Psoas muscle (tissue), 8 donors: ENCODE measurements around the gene RASSF4. TPM values are rescaled to one million over a fixed set of nuclear protein-coding genes. Genes with fewer than 3 reads are reported as not detected.

Experiments used
- ATAC-seq, 4 donors: fragments of 200-7000 bp; cut with Tn5 transposase; one replicate each; pipeline ENCODE4 v1.9.1; 2020; ENCODE audit warnings: moderate library complexity in 3 of 4, mild to moderate bottlenecking in 2 of 4
- DNase-seq, 2 donors: peaks; one replicate each; pipeline ENCODE4 v3.0.0-alpha.2; 2020
- H3K27ac ChIP-seq: fragments of 200-600 bp; one replicate; pipeline ENCODE4 v1.8.0; 2022
- H3K27me3 ChIP-seq, 3 donors: fragments of 200-600 bp in 1 of 3; one replicate each; pipeline versions ENCODE4 v1.6.1 to v1.8.0; 2013 to 2022; ENCODE audit warnings: low read length in 2 of 3, mild to moderate bottlenecking in 2 of 3, moderate library complexity in 1 of 3; ENCODE audit not compliant: insufficient read depth in 3 of 3
- H3K36me3 ChIP-seq, 2 donors: fragments of 200-600 bp in 1 of 2; one replicate each; pipeline versions ENCODE4 v1.6.1 to v1.8.0; 2013 to 2022; ENCODE audit warnings: low read depth in 1 of 2, mild to moderate bottlenecking in 1 of 2, moderate library complexity in 1 of 2; ENCODE audit not compliant: insufficient read depth in 1 of 2
- H3K4me1 ChIP-seq: fragments of 200-600 bp; one replicate; pipeline ENCODE4 v1.8.0; 2022
- H3K4me3 ChIP-seq: fragments of 200-600 bp; one replicate; pipeline ENCODE4 v1.8.0; 2022; ENCODE audit warnings: mild to moderate bottlenecking
- H3K9me3 ChIP-seq: fragments of 200-600 bp; one replicate; pipeline ENCODE4 v1.8.0; 2022
- WGBS, 3 donors: extraction: QIAGEN DNeasy Blood & Tissue Kit; methylation state at CpG; one replicate each; pipeline versions ENCODE4 v1.1.6 to v1.1.7; 2013; 5-methylcytosine and 5-hydroxymethylcytosine counted together
- intact Hi-C, 2 donors: fragments of 100-400 bp; cut with DNase I; formaldehyde crosslinking; loops; one replicate each; pipeline versions ENCODE4 v1.11.0 to v1.14.2; 2022
- polyA plus RNA-seq, 3 donors: library from polyadenylated mRNA; stranded (reverse); fragments of 200-250 nt; gene quantifications; one replicate each; pipeline ENCODE4 v1.2.3, GENCODE V29; 2013
- total RNA-seq, 4 donors: library from RNA; stranded (reverse); fragmentation: NEBNext Ultra II Directional in 2 of 4; extraction: Animal tissue kit (Norgen Biotek cat#: 25700) in 2 of 4; gene quantifications; one replicate each; pipeline versions ENCODE4 v1.2.1 to v1.2.4, GENCODE V29; 2021 to 2023
- TF ChIP-seq, protein P1 (sequence below): fragments of 200-600 bp; IDR thresholded peaks from one replicate; pipeline ENCODE4 v1.8.0; 2022; ENCODE audit warnings: antibody characterized with exemption
- donor health status: healthy with polysubstance abuse.
- donor health status: DM: no; HTN: no; CAD: no; lungs with moderate emphysema.
- donor health status: Bipolar disorder and iron deficiency.
- donor health status: healthy.
- donor health status: DM: yes; HTN: yes; CAD: no.
- donor health status: DM: no; HTN: no; CAD: no.
- donor health status: DM: no; HTN: no; CAD: no.
- donor health status: DM: yes; HTN: yes; CAD: no.

The RASSF4 gene
- total and polyA plus RNA-seq, 7 donors, result 11.1 to 44.0 (median 18.9) TPM

DNA sequence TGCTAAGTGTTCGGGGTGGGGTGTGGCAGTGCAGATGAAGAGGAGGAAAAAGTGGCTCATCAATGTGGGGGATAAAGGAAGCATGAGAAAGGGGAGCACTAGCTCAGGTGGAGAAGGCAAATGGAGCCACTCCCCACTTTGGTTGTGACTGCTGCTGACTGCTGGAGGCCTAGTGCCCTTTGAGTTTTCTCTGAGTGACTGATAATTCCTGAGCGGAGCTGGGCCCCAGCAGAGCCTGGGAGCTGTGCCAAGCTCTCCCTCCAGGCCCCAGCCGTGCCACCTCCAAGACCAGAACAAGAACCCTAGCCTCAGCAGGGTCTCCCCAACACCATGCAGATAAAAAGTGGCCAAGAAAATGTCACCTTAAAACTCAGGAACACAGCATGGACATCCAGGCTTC is 9.7 kb upstream of the RASSF4 start:
- DNase-seq (no peak), ATAC-seq (no peak)
- 71 to 90% (median 79%) methylated on average over 3 of the region's 3 CpGs for WGBS, 3 donors
- TF ChIP-seq, protein P1, sequence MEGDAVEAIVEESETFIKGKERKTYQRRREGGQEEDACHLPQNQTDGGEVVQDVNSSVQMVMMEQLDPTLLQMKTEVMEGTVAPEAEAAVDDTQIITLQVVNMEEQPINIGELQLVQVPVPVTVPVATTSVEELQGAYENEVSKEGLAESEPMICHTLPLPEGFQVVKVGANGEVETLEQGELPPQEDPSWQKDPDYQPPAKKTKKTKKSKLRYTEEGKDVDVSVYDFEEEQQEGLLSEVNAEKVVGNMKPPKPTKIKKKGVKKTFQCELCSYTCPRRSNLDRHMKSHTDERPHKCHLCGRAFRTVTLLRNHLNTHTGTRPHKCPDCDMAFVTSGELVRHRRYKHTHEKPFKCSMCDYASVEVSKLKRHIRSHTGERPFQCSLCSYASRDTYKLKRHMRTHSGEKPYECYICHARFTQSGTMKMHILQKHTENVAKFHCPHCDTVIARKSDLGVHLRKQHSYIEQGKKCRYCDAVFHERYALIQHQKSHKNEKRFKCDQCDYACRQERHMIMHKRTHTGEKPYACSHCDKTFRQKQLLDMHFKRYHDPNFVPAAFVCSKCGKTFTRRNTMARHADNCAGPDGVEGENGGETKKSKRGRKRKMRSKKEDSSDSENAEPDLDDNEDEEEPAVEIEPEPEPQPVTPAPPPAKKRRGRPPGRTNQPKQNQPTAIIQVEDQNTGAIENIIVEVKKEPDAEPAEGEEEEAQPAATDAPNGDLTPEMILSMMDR, result no peak
- Histone ChIP-seq H3K4me1 (peaks cover 12% of the 10 kb centered on the region), H3K9me3 (no peaks in the 10 kb centered on the region), H3K27me3 (no peaks in the 10 kb centered on the region), H3K36me3 (peaks cover 0 to 8% of the 10 kb centered on the region in 2 donors), H3K27ac (no peak overlapping the region), H3K4me3 (no peak overlapping the region)
- intact Hi-C loops, result no loop called here

DNA sequence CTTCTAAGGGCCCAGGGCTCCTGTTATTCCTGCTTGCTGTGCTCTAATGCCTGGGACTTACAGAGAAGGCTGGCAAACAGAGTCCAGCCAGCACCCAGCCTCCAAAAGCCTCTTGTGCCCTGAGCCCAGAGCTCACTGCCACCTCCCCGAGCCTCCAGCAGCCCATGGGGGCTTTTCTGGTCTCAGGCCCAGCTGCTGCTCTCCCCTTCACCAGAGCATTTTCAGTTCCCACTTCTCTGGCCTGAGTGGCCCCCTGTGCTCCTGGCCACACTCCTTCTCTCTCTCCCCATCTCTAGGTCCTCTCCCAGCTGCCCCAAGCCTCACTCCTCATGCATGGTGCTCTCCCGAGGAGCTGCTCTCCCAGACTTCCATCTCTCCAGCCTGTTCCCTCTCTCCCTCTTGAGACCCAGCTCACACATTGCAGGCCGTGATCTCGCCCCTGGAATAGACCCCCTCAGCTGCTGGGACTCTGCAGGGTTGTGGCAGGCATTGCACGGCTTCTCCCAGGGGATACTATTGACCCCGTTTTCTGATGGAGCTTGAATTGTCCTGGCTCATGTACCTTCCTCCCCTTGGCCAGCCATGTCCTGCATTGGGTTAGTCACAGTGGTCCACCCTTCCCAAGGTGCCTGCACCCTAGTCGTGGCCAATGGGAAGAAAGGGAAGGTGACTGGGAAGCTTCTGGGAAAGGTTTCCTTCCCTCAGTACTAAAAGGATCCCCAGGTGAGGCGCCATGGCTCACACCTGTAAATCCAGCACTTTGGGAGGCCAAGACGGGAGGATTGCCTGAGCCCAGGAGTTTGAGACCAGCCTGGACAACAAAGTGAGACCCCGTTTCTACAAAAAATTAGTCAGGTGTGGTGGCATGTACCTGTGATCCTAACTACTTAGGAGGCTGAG is 9.0 kb upstream of the RASSF4 start:
- intact Hi-C loops, result no loop called here
- H3K4me3 ChIP-seq, result no peak overlapping the region
- H3K9me3 ChIP-seq, result no peaks in the 10 kb centered on the region
- 74 to 82% (median 77%) methylated on average over 9 to 10 of the region's 10 CpGs for WGBS, 3 donors
- TF ChIP-seq, protein P1, result no peak
- peaks cover 14% of the 10 kb centered on the region for H3K4me1 ChIP-seq
- DNase-seq, result no peak
- H3K27me3 ChIP-seq, result no peaks in the 10 kb centered on the region
- H3K27ac ChIP-seq, result no peak overlapping the region
- no peak for ATAC-seq
- peaks cover 0 to 11% of the 10 kb centered on the region in 2 donors for H3K36me3 ChIP-seq

DNA sequence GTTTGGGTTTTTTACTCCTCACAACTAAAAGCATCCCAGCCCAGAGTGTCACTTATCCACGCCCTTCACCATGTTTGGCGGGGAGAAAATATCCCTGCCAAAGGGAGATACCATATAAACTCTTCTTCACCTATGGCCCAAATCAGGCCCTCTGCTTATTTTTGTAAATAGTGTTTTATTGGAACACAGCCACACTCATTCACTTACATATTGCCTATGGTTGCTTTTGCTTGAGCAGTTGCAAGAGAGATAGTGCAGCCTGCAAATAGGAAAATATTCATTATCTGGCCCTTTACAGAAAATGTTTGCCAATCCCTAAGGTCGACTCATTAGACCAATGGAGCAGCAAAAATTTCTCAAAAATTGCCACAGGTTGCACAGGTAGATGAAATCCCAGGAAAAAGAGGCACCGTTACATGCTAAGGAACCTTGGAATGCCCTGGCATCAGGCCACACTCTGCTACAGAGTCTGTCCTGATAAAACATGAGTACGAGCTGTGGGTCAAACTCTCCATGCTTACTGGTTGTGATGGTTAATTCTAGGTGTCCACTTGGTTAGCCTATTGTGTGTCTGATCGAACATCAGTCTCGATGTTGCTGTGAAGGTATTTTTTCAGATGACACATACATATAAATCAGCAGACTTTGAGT is 7.9 kb upstream of the RASSF4 start:
- Histone ChIP-seq H3K27me3 (no peaks in the 10 kb centered on the region), H3K4me3 (no peak overlapping the region), H3K36me3 (peaks cover 0 to 22% of the 10 kb centered on the region in 2 donors), H3K9me3 (no peaks in the 10 kb centered on the region), H3K4me1 (peaks cover 16% of the 10 kb centered on the region), H3K27ac (no peak overlapping the region)
- 90 to 95% (median 91%) methylated on average over 7 of the region's 7 CpGs for WGBS, 3 donors
- intact Hi-C loops, result no loop called here
- TF ChIP-seq, protein P1, result no peak
- no peak for DNase-seq
- no peak for ATAC-seq

DNA sequence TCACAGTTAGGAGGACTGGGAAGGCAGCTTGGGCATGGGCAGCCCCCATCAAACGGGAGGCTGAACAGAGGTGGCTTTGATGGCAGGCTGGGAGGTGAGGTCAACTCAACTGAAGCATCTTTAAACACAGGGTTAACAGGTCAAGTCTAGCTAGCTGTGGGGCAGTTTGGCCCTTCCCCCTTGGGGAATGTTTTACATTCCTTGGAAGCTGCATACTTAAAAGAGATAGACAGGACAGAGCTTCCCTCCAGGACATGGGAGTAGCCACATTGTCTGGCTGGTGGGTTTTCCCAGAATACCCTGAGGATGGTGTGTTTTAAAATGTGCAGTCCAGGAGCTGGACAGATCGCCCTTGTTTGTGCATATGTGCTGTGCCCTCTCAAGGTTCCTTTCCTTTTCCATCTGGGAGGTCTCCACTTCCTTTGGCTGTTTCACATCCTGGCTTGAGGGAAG is 6.8 kb upstream of the RASSF4 start:
- Histone ChIP-seq H3K9me3 (no peaks in the 10 kb centered on the region), H3K4me1 (peaks cover 12% of the 10 kb centered on the region), H3K27ac (no peak overlapping the region), H3K4me3 (no peak overlapping the region), H3K27me3 (no peaks in the 10 kb centered on the region), H3K36me3 (peaks cover 0 to 24% of the 10 kb centered on the region in 2 donors)
- TF ChIP-seq, protein P1, result no peak
- ATAC-seq (no peak), DNase-seq (no peak)
- WGBS, 3 donors, result 56 to 64% (median 62%) methylated on average over 2 of the region's 2 CpGs
- intact Hi-C loops, result no loop called here
